ENCODE measurements around the gene NEURL4.

- TF ChIP-seq OSR1 (CRISPR knock-in tag; IDR thresholded peaks at IDR 0.05) (no peak), ZC3H10 (CRISPR knock-in tag; IDR thresholded peaks at IDR 0.05) (no peak), RARB (CRISPR knock-in tag; IDR thresholded peaks at IDR 0.05) (no peak), PATZ1 (CRISPR knock-in tag; IDR thresholded peaks at IDR 0.05; ENCODE audit: borderline replicate concordance) (no peak), CREB5 (CRISPR knock-in tag; IDR thresholded peaks at IDR 0.05; ENCODE audit: low read depth) (no peak), PPARA (CRISPR knock-in tag; IDR thresholded peaks at IDR 0.05; ENCODE audit: borderline replicate concordance) (no peak), ISL1 (CRISPR knock-in tag; IDR thresholded peaks at IDR 0.05) (no peak), POU6F1 (CRISPR knock-in tag; IDR thresholded peaks at IDR 0.05; ENCODE audit: borderline replicate concordance, low read depth) (no peak), CSDC2 (CRISPR knock-in tag; IDR thresholded peaks at IDR 0.05) (no peak), ARNTL (CRISPR knock-in tag; IDR thresholded peaks at IDR 0.05; ENCODE audit: borderline replicate concordance, low read depth) (no peak), ZFP3 (CRISPR knock-in tag; IDR thresholded peaks at IDR 0.05) (no peak), TSHZ2 (CRISPR knock-in tag; IDR thresholded peaks at IDR 0.05) (no peak), GLIS3 (CRISPR knock-in tag; IDR thresholded peaks at IDR 0.05) (no peak), BACH2 (CRISPR knock-in tag; IDR thresholded peaks at IDR 0.05; ENCODE audit: borderline replicate concordance) (no peak)
Measured at GRCh38 chr17:7343250-7343649, 14.1 kb upstream of the NEURL4 start.
